Astrocyte (in vitro differentiated cells and primary cell): ENCODE results near the gene RXRB. TPM values are rescaled to one million over a fixed set of nuclear protein-coding genes. Genes with fewer than 3 reads are reported as not detected.
A peak's percentile ranks its signal among the peaks of the same experiment; 100 is the strongest.

ENCODE experiments used
- DNase-seq: peaks from one replicate; pipeline ENCODE4 v3.0.0-alpha.2; 2010; ENCODE audit warnings: low read depth
- FAIRE-seq: peaks from 2 replicates; lab custom pipeline; 2011; peaks lifted over from hg19 to GRCh38; lab: Jason Lieb, UNC
- H2AFZ ChIP-seq: 2 replicates; pipeline ENCODE4 v1.6.0; 2012; ENCODE audit warnings: low read depth, low read length, inconsistent platforms
- H3K27ac ChIP-seq: 2 replicates; pipeline ENCODE4 v1.5.1; 2011; ENCODE audit warnings: low read depth, low read length, inconsistent platforms
- H3K27me3 ChIP-seq: 2 replicates; pipeline ENCODE4 v1.6.0; 2011; ENCODE audit warnings: low read length, inconsistent platforms; ENCODE audit not compliant: insufficient read depth
- H3K36me3 ChIP-seq: 2 replicates; pipeline ENCODE4 v1.5.1; 2011; ENCODE audit warnings: low read length, inconsistent platforms; ENCODE audit not compliant: insufficient read depth
- H3K4me1 ChIP-seq: 2 replicates; pipeline ENCODE4 v1.5.1; 2011; ENCODE audit warnings: low read length, inconsistent platforms; ENCODE audit not compliant: insufficient read depth
- H3K4me2 ChIP-seq: 2 replicates; pipeline ENCODE4 v1.6.0; 2012; ENCODE audit warnings: low read length, inconsistent platforms
- H3K4me3 ChIP-seq: 2 replicates; pipeline ENCODE4 v1.5.1; 2011; ENCODE audit warnings: low read depth, mild to moderate bottlenecking, low read length, inconsistent platforms; ENCODE audit not compliant: insufficient read depth
- H3K79me2 ChIP-seq: 2 replicates; pipeline ENCODE4 v1.6.0; 2012; ENCODE audit warnings: mild to moderate bottlenecking, low read length, inconsistent platforms; ENCODE audit not compliant: insufficient read depth
- H3K9ac ChIP-seq: 2 replicates; pipeline ENCODE4 v1.6.0; 2012; ENCODE audit warnings: mild to moderate bottlenecking, low read length, inconsistent platforms
- H3K9me3 ChIP-seq: 2 replicates; pipeline ENCODE4 v1.5.1; 2012; ENCODE audit warnings: low read depth, mild to moderate bottlenecking, low read length, inconsistent platforms; ENCODE audit not compliant: insufficient read depth
- H4K20me1 ChIP-seq: 2 replicates; pipeline ENCODE4 v1.6.0; 2012; ENCODE audit warnings: low read length, inconsistent platforms; ENCODE audit not compliant: insufficient read depth
- H3K27ac Mint-ChIP-seq: one replicate; pipeline ENCODE4 v1.8.0; 2021; ENCODE audit warnings: mild to moderate bottlenecking, mixed read lengths; ENCODE audit not compliant: unreplicated experiment
- H3K27me3 Mint-ChIP-seq: one replicate; pipeline ENCODE4 v1.8.0; 2021; ENCODE audit warnings: low read depth, mixed read lengths; ENCODE audit not compliant: unreplicated experiment
- H3K36me3 Mint-ChIP-seq: one replicate; pipeline ENCODE4 v1.8.0; 2021; ENCODE audit warnings: low read depth, mixed read lengths; ENCODE audit not compliant: unreplicated experiment
- H3K4me1 Mint-ChIP-seq: one replicate; pipeline ENCODE4 v1.8.0; 2021; ENCODE audit warnings: low read depth, mixed read lengths; ENCODE audit not compliant: unreplicated experiment
- H3K4me3 Mint-ChIP-seq: one replicate; pipeline ENCODE4 v1.8.0; 2021; ENCODE audit warnings: mild to moderate bottlenecking, moderate library complexity, mixed read lengths; ENCODE audit not compliant: unreplicated experiment
- H3K9me3 Mint-ChIP-seq: one replicate; pipeline ENCODE4 v1.8.0; 2021; ENCODE audit warnings: mild to moderate bottlenecking, mixed read lengths; ENCODE audit not compliant: unreplicated experiment
- CTCF ChIP-seq: IDR thresholded peaks from 2 replicates; pipeline ENCODE4 v1.5.1; 2011; ENCODE audit warnings: low read depth, mild to moderate bottlenecking, inconsistent platforms, low read length, moderate library complexity; ENCODE audit not compliant: insufficient read depth
- EZH2 ChIP-seq: IDR thresholded peaks from 2 replicates; pipeline ENCODE4 v1.6.1; 2012; ENCODE audit warnings: mild to moderate bottlenecking, low read length, inconsistent platforms; ENCODE audit not compliant: insufficient read depth
- total RNA-seq: library from RNA; stranded (reverse); gene quantifications from 2 replicates; pipeline ENCODE4 v1.2.1, GENCODE V29; 2021

The RXRB gene
- total RNA-seq, 1 donor from 2014 or later, result 34.0 TPM

- Histone ChIP-seq H3K27me3 (no peaks in the 10 kb centered on the region), H3K9me3 (no peaks in the 10 kb centered on the region), H3K27ac (no peak overlapping the region), H2AFZ (no peak overlapping the region), H4K20me1 (peaks cover 13% of the 10 kb centered on the region), H3K4me2 (no peak overlapping the region), H3K79me2 (peaks cover 26% of the 10 kb centered on the region), H3K4me3 (no peak overlapping the region), H3K4me1 (peaks cover 16% of the 10 kb centered on the region), H3K36me3 (peaks cover 13% of the 10 kb centered on the region), H3K9ac (no peak overlapping the region)
- TF ChIP-seq CTCF (no peak), EZH2 (no peak)
- Mint-ChIP-seq H3K27ac (no peak overlapping the region), H3K4me3 (peak overlapping the region; percentile 27), H3K36me3 (peaks cover 15% of the 10 kb centered on the region), H3K27me3 (peaks cover 25% of the 10 kb centered on the region), H3K9me3 (no peaks in the 10 kb centered on the region), H3K4me1 (peaks cover 8% of the 10 kb centered on the region)
- no peak for DNase-seq
- FAIRE-seq, result no peak
Measured at GRCh38 chr6:33211666-33212422, 11.4 kb upstream of the RXRB start.

GRCh38 chr6:33211136-33211535, 10.7 kb upstream of the RXRB start:
- H3K4me3 Mint-ChIP-seq, result no peak overlapping the region
- H3K27me3 Mint-ChIP-seq, result peaks cover 19% of the 10 kb centered on the region
- H3K27ac Mint-ChIP-seq, result no peak overlapping the region
- no peak for DNase-seq
- peaks cover 26% of the 10 kb centered on the region for H3K79me2 ChIP-seq
- peaks cover 14% of the 10 kb centered on the region for H3K4me1 Mint-ChIP-seq
- H2AFZ ChIP-seq, result no peak overlapping the region
- peaks cover 13% of the 10 kb centered on the region for H3K36me3 ChIP-seq
- no peak overlapping the region for H3K27ac ChIP-seq
- FAIRE-seq, result no peak
- TF ChIP-seq CTCF (no peak), EZH2 (no peak)
- peaks cover 15% of the 10 kb centered on the region for H3K36me3 Mint-ChIP-seq
- peaks cover 23% of the 10 kb centered on the region for H3K4me1 ChIP-seq
- no peak overlapping the region for H3K9ac ChIP-seq
- no peaks in the 10 kb centered on the region for H3K27me3 ChIP-seq
- H3K4me3 ChIP-seq, result no peak overlapping the region
- H3K4me2 ChIP-seq, result no peak overlapping the region
- H3K9me3 ChIP-seq, result no peaks in the 10 kb centered on the region
- peaks cover 13% of the 10 kb centered on the region for H4K20me1 ChIP-seq
- peaks cover 2% of the 10 kb centered on the region for H3K9me3 Mint-ChIP-seq

GRCh38 chr6:33209856-33210255, 9.4 kb upstream of the RXRB start:
- H4K20me1 ChIP-seq, result peaks cover 13% of the 10 kb centered on the region
- no peaks in the 10 kb centered on the region for H3K9me3 ChIP-seq
- no peak overlapping the region for H3K9ac ChIP-seq
- DNase-seq (no peak), FAIRE-seq (no peak)
- Mint-ChIP-seq H3K4me3 (peak overlapping the region; percentile 89), H3K27me3 (peaks cover 13% of the 10 kb centered on the region), H3K36me3 (peaks cover 15% of the 10 kb centered on the region), H3K9me3 (peaks cover 5% of the 10 kb centered on the region), H3K4me1 (peaks cover 26% of the 10 kb centered on the region), H3K27ac (no peak overlapping the region)
- H2AFZ ChIP-seq, result no peak overlapping the region
- TF ChIP-seq CTCF, result no peak
- TF ChIP-seq EZH2, result no peak
- peaks cover 26% of the 10 kb centered on the region for H3K79me2 ChIP-seq
- H3K36me3 ChIP-seq, result peaks cover 13% of the 10 kb centered on the region
- no peak overlapping the region for H3K4me3 ChIP-seq
- no peak overlapping the region for H3K27ac ChIP-seq
- no peak overlapping the region for H3K4me2 ChIP-seq
- no peaks in the 10 kb centered on the region for H3K27me3 ChIP-seq
- peaks cover 36% of the 10 kb centered on the region for H3K4me1 ChIP-seq
